ENCODE data around the gene DPH7. TPM values are rescaled to one million over a fixed set of nuclear protein-coding genes. Genes with fewer than 3 reads are reported as not detected.
A peak's percentile ranks its signal among the peaks of the same experiment; 100 is the strongest.

The DPH7 gene
- total and polyA plus RNA-seq, 2 of the 8 experiments (the other 6 are each of a cell fraction or from before 2014, with no cell fraction given): 44.6 to 45.5 TPM

GRCh38 chr9:137588311-137588710, 9.6 kb upstream of the DPH7 start:
- Histone ChIP-seq H3K79me1 (ENCODE audit: low read depth, low read length) (peaks cover 31% of the 10 kb centered on the region), H2AFZ (ENCODE audit: low read length) (no peak overlapping the region), H3K18ac (ENCODE audit: extremely low read depth, low read length) (no peak overlapping the region), H2AK5ac (ENCODE audit: low read depth, low read length) (no peak overlapping the region), H3K27me3 (replicated peaks in 1 of 4; ENCODE audit: control insufficient read depth in 3 of 4, extremely low read depth in 1 of 4, insufficient read depth in 3 of 4, low read length in 3 of 4) (no peaks in the 10 kb centered on the region; a peak in 1 of 7 replicates), H3K4me1 (replicated peaks in 1 of 4; ENCODE audit: control insufficient read depth in 3 of 4, insufficient read depth in 4 of 4, low read length in 3 of 4) (peaks cover 0 to 7% (median 5%) of the 10 kb centered on the region in 4 experiments; a peak in 5 of 7 replicates), H2BK12ac (ENCODE audit: low read depth, low read length) (no peak overlapping the region), H3K4me3 (ENCODE audit: extremely low read depth in 1 of 4, insufficient read depth in 2 of 4, low read depth in 3 of 4, low read length in 4 of 4) (no peak overlapping the region), H2BK120ac (replicated peaks; ENCODE audit: low read depth, low read length) (no peak overlapping the region), H4K20me1 (replicated peaks in 1 of 2; ENCODE audit: control insufficient read depth in 1 of 2, insufficient read depth in 2 of 2, low read length in 2 of 2) (peaks cover 23 to 36% of the 10 kb centered on the region in 2 experiments), H3K9ac (replicated peaks in 1 of 4; ENCODE audit: extremely low read depth in 1 of 4, low read depth in 3 of 4, low read length in 3 of 4) (peak overlapping the region in 1 of 4 experiments; percentile 31; a peak in 2 of 7 replicates), H3K23ac (ENCODE audit: insufficient read length) (no peak overlapping the region), H4K91ac (replicated peaks; ENCODE audit: insufficient read length, low read length) (no peak overlapping the region), H3K79me2 (ENCODE audit: control insufficient read depth in 1 of 2, insufficient read depth in 2 of 2, low read length in 2 of 2) (peaks cover 0 to 22% of the 10 kb centered on the region in 2 experiments; a peak in 2 of 4 replicates), H3K36me3 (ENCODE audit: control insufficient read depth in 2 of 4, insufficient read depth in 4 of 4, low read length in 3 of 4) (peaks cover 28 to 46% (median 36%) of the 10 kb centered on the region in 4 experiments), H4K8ac (ENCODE audit: extremely low read depth, insufficient read depth, low read length) (no peak overlapping the region), H2BK20ac (ENCODE audit: low read length) (no peak overlapping the region), H3K27ac (ENCODE audit: low read depth, low read length) (no peak overlapping the region), H2BK15ac (ENCODE audit: low read length) (no peak overlapping the region), H2BK5ac (ENCODE audit: low read depth, low read length) (peak overlapping the region; percentile 16; the same call in 1 of the 2 replicates), H3K4ac (replicated peaks; ENCODE audit: insufficient read length, low read depth, low read length) (no peak overlapping the region), H3K23me2 (ENCODE audit: low read depth, low read length) (peaks cover 8% of the 10 kb centered on the region; the same call in 1 of the 2 replicates), H3K56ac (replicated peaks; ENCODE audit: insufficient read length, low read depth, low read length) (no peak overlapping the region), H3K14ac (ENCODE audit: insufficient read length) (no peak overlapping the region), H3K4me2 (ENCODE audit: insufficient read depth in 1 of 2, low read depth in 2 of 2, low read length in 2 of 2) (no peak overlapping the region; a peak in 1 of 4 replicates), H4K5ac (ENCODE audit: insufficient read length, low read depth, low read length) (no peak overlapping the region), H3K9me3 (ENCODE audit: insufficient read depth in 2 of 2, low read depth in 1 of 2, low read length in 1 of 2) (no peaks in the 10 kb centered on the region)
- DNase-seq (ENCODE audit: low read depth in 1 of 2, low spot score in 2 of 2): no peak
- POLR2A ChIA-PET (ENCODE audit: partially characterized antibody): interaction anchor here (0.6 to 6.2 kb wide), 6 partner anchors 8 to 168 kb away, joined by 3 to 45 read pairs (median 4); partner anchors contain the start of genes DPH7 and EHMT1
- FAIRE-seq: no peak
- CTCF ChIA-PET (ENCODE audit: partially characterized antibody): interaction anchor here (0.6 to 3.3 kb wide), 13 partner anchors 9 to 293 kb away, joined by 3 to 15 read pairs (median 4); partner anchors contain the start of gene DPH7
- 94% methylated on average over 13 of the region's 13 CpGs; no CpG with 5 or more reads in 1 of the 2 experiments for WGBS, 2 experiments (ENCODE audit: extremely low coverage in 1 of 2, insufficient coverage in 1 of 2, insufficient read length in 1 of 2, insufficient replicate concordance in 2 of 2, low coverage in 1 of 2, low lambda C conversion rate in 2 of 2, missing lambda C conversion rate in 1 of 2)
- no peak for TF ChIP-seq CREB1 (IDR thresholded peaks at IDR 0.05)
- TF ChIP-seq GTF2F1 (IDR thresholded peaks at IDR 0.05; ENCODE audit: borderline replicate concordance, low read depth, low read length): no peak
- TF ChIP-seq TAF1 (IDR thresholded peaks at IDR 0.05; ENCODE audit: low read depth, low read length): no peak
- TF ChIP-seq HDAC2 (IDR thresholded peaks at IDR 0.05; ENCODE audit: borderline replicate concordance in 1 of 2, low read depth in 2 of 2, low read length in 2 of 2): no peak
- TF ChIP-seq SIN3A (conservative IDR thresholded peaks at IDR 0.05 in 1 of 2, IDR thresholded peaks at IDR 0.05 in 1 of 2; ENCODE audit: low read depth in 1 of 2, low read length in 2 of 2): no peak
- no peak for TF ChIP-seq SIX5 (IDR thresholded peaks at IDR 0.05; ENCODE audit: low read depth, low read length)
- no peak for TF ChIP-seq USF2 (IDR thresholded peaks at IDR 0.05; ENCODE audit: low read length)
- no peak for TF ChIP-seq TAF7 (optimal IDR thresholded peaks at IDR 0.05; ENCODE audit: borderline replicate concordance, low read depth, low read length)
- no peak for TF ChIP-seq BRCA1 (IDR thresholded peaks at IDR 0.05; ENCODE audit: low read depth, low read length)
- TF ChIP-seq CEBPB (IDR thresholded peaks at IDR 0.05; ENCODE audit: low read depth, low read length): no peak
